ENCODE results near the gene AMZ2. TPM values are rescaled to one million over a fixed set of nuclear protein-coding genes. Genes with fewer than 3 reads are reported as not detected.
"Not testable (repeated sequence)": the region's sequence is repeated elsewhere in the genome, so short reads cannot be mapped to it uniquely, and the experiment has no call there.

Gene AMZ2
- total RNA-seq, 1 experiment from 2014 or later, result 54.6 TPM

GRCh38 chr17:68255731-68256538 is 8.1 kb downstream of the AMZ2 start:
- DNase-seq (ENCODE audit: low spot score) (no peak), ATAC-seq (no peak)
- Mint-ChIP-seq H3K9me3 (no peaks in the 10 kb centered on the region), H3K4me1 (peaks cover 10% of the 10 kb centered on the region), H3K36me3 (peaks cover 39% of the 10 kb centered on the region), H3K4me3 (no peak overlapping the region), H3K27me3 (ENCODE audit: low read depth) (peaks cover 6% of the 10 kb centered on the region), H3K27ac (no peak overlapping the region)
- ChIA-PET CTCF (no interaction called here), POLR2A (no interaction called here)
- TF ChIP-seq STAT6 (CRISPR knock-in tag; conservative IDR thresholded peaks at IDR 0.05; ENCODE audit: low read depth), result no peak
- no peak for TF ChIP-seq FOXP4 (CRISPR knock-in tag; IDR thresholded peaks at IDR 0.05)

- H3K27ac Mint-ChIP-seq; DNase-seq (ENCODE audit: low spot score); H3K27me3 Mint-ChIP-seq (ENCODE audit: low read depth); H3K9me3 Mint-ChIP-seq; POLR2A ChIA-PET; CTCF ChIA-PET; ATAC-seq; H3K4me3 Mint-ChIP-seq: not testable (repeated sequence)
- Mint-ChIP-seq H3K4me1 (peaks cover 10% of the 10 kb centered on the region), H3K36me3 (peaks cover 37% of the 10 kb centered on the region)
Measured at GRCh38 chr17:68256701-68257100, 8.9 kb downstream of the AMZ2 start.

GRCh38 chr17:68257934-68258333 is 10.1 kb downstream of the AMZ2 start:
- Mint-ChIP-seq H3K9me3 (no peaks in the 10 kb centered on the region), H3K36me3 (peaks cover 30% of the 10 kb centered on the region), H3K27ac (no peak overlapping the region), H3K4me3 (no peak overlapping the region), H3K4me1 (peaks cover 12% of the 10 kb centered on the region), H3K27me3 (ENCODE audit: low read depth) (peaks cover 6% of the 10 kb centered on the region)
- ATAC-seq (no peak), DNase-seq (ENCODE audit: low spot score) (no peak)
- ChIA-PET CTCF (no interaction called here), POLR2A (no interaction called here)
- TF ChIP-seq HMGXB4 (CRISPR knock-in tag; IDR thresholded peaks at IDR 0.05) (no peak), NFATC4 (CRISPR knock-in tag; IDR thresholded peaks at IDR 0.05) (no peak), GABPB1 (CRISPR knock-in tag; IDR thresholded peaks at IDR 0.05) (no peak), ZNF219 (CRISPR knock-in tag; IDR thresholded peaks at IDR 0.05; ENCODE audit: borderline replicate concordance) (no peak), ZNF671 (CRISPR knock-in tag; IDR thresholded peaks at IDR 0.05) (no peak), ELF4 (CRISPR knock-in tag; IDR thresholded peaks at IDR 0.05; ENCODE audit: low read depth) (no peak), ZNF532 (CRISPR knock-in tag; IDR thresholded peaks at IDR 0.05; ENCODE audit: borderline replicate concordance) (no peak), SMAD4 (CRISPR knock-in tag; IDR thresholded peaks at IDR 0.05) (no peak), ZBTB43 (CRISPR knock-in tag; IDR thresholded peaks at IDR 0.05) (no peak), JUN (CRISPR knock-in tag; IDR thresholded peaks at IDR 0.05) (no peak), ATF1 (CRISPR knock-in tag; IDR thresholded peaks at IDR 0.05) (no peak), ZNF263 (CRISPR knock-in tag; IDR thresholded peaks at IDR 0.05; ENCODE audit: low read depth) (no peak), ERG (CRISPR knock-in tag; IDR thresholded peaks at IDR 0.05) (no peak), JAZF1 (CRISPR knock-in tag; IDR thresholded peaks at IDR 0.05) (no peak), IRF1 (CRISPR knock-in tag; IDR thresholded peaks at IDR 0.05) (no peak)

Measured in WTC11 (cell line).